Measurements from ENCODE around the gene NDUFA8.

Gene NDUFA8

DNA sequence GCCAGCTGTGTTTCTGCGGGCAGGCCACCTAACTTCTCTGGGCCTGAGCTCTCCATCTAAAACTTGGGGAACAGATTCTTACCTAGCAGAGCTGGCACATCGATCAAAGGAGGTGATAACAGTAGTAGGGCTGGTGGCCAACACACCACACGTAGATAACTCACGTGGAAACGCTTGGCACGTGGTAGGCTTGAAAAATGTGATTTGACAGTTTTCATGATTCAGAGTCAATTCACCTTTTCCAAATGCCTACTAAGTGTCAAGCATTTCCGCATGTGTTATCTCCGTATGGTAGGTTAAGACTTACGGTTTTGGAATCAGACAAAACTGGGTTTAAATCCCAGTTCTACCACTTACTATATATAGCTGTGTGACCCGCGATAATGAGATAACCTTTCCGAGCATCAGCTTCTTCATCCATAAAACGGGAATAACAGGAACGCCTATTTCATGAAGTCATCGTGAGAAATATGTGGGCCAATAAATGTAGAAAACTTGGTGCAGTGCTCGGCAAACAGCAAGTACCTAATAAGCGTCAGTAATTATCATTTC is 25.5 kb downstream of the NDUFA8 start:
- Histone ChIP-seq H3K9me3 (ENCODE audit: low read length) (no peaks in the 10 kb centered on the region), H3K4me1 (ENCODE audit: insufficient read depth, low read length) (peaks cover 13% of the 10 kb centered on the region), H3K27ac (ENCODE audit: low read depth, low read length) (no peak overlapping the region)

DNA sequence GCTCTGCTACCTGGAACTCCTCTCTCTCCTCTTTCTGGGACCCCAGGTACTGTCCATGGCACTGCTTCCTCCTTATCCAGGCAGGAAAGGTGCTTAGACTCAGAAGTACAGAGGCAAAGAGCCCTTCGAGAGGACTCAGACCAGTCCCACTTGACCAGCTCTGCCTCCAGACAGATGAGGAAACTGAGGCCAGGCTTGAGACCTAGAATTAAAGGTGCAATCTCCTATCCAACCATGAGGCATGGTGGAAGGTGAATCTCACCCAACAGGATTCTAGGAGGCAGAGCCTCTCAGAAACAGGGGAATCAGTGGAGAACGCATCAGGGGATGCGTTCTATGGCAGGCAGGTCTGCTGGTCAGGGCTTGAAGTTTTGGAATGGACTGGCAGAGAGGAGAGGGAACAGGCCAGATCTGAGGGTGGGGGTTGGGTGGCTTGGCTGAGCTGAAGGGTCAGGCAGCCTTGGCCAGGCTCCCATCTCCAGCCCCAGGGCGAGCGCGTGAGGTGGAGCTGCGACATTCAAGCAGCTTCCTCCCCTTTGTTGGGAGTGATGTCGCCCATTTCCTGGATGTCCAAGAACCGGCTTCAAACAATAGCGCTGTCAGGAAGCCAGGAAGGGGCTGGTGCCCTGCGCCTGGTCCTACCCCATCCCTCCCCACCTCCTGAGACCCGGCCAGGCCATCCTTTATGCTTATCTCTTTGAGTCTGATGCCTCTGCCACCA is 26.2 kb downstream of the NDUFA8 start:
- Histone ChIP-seq H3K4me3 (ENCODE audit: low read depth in 1 of 2, low read length in 2 of 2) (no peak overlapping the region), H3K36me3 (ENCODE audit: insufficient read depth, low read length) (no peaks in the 10 kb centered on the region), H3K9ac (ENCODE audit: low read length) (no peak overlapping the region), H3K27ac (ENCODE audit: low read depth, low read length) (no peak overlapping the region), H3K4me1 (ENCODE audit: insufficient read depth, low read length) (peaks cover 13% of the 10 kb centered on the region), H3K9me3 (ENCODE audit: low read length) (no peaks in the 10 kb centered on the region), H3K27me3 (ENCODE audit: control insufficient read depth in 1 of 2, insufficient read depth in 2 of 2, low read length in 2 of 2) (no peaks in the 10 kb centered on the region)

More for the DNA sequence above, 25.5 kb downstream of the NDUFA8 start:
- Histone ChIP-seq H3K36me3 (ENCODE audit: insufficient read depth, low read length) (no peaks in the 10 kb centered on the region), H3K9ac (ENCODE audit: low read length) (no peak overlapping the region), H3K4me3 (ENCODE audit: low read depth in 1 of 2, low read length in 2 of 2) (no peak overlapping the region), H3K27me3 (ENCODE audit: control insufficient read depth in 1 of 2, insufficient read depth in 2 of 2, low read length in 2 of 2) (no peaks in the 10 kb centered on the region)

DNA sequence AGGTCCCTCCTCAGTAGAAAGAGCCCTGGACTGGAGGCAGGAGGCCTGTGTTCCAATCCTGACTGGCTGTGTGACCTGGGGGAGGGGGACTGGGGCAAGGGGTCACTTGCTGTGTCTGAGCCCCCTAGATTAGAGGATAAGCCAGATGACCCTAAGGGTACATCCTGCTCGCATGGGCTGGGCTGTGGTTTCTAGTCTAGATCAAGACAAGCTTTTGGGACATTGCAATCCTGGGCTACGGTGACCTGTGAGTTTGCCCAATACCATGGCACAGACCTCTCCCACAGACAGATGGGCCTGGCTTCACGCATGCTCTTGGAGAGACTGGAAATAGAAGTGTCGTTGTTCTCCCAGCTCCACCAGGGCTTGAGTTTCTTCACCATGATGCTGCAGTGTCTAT is 27.0 kb downstream of the NDUFA8 start:
- Histone ChIP-seq H3K4me1 (ENCODE audit: insufficient read depth, low read length) (peaks cover 13% of the 10 kb centered on the region), H3K9ac (ENCODE audit: low read length) (no peak overlapping the region), H3K4me3 (ENCODE audit: low read depth in 1 of 2, low read length in 2 of 2) (no peak overlapping the region), H3K27me3 (ENCODE audit: control insufficient read depth in 1 of 2, insufficient read depth in 2 of 2, low read length in 2 of 2) (peaks cover 0 to 3% of the 10 kb centered on the region in 2 donors), H3K27ac (ENCODE audit: low read depth, low read length) (no peak overlapping the region), H3K9me3 (ENCODE audit: low read length) (no peaks in the 10 kb centered on the region), H3K36me3 (ENCODE audit: insufficient read depth, low read length) (no peaks in the 10 kb centered on the region)

DNA sequence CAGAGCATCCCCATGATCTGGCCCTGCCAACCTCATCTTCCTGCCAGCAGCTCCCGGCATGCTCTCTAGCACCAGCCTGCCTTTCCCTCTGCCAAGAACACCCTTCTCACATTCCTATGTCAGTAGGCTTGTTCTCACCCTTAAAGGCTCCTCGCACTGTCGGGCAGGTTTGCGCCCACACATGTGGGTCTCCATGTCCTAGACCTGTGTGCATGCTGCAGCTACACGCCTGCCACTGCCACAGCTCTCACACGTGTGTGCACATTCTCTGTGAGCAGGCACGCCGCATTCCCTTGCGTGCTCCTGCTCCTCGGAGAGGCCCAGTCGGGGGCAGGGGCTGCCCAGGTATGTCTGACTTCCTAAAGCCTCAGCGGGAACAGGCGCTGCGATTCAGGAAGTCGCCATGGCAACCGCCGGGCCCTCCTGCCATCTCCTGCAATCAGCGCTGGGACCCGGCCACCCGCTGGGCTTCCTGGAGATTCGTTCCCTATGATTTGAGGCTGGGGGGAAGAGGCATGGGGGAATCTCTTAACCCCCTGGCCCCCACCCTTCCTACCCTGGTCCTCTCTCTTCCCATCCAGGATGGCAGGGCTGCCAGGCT is 28.1 kb downstream of the NDUFA8 start:
- Histone ChIP-seq H3K9ac (ENCODE audit: low read length) (no peak overlapping the region), H3K4me1 (ENCODE audit: insufficient read depth, low read length) (peaks cover 13% of the 10 kb centered on the region), H3K9me3 (ENCODE audit: low read length) (no peaks in the 10 kb centered on the region), H3K36me3 (ENCODE audit: insufficient read depth, low read length) (no peaks in the 10 kb centered on the region), H3K27ac (ENCODE audit: low read depth, low read length) (no peak overlapping the region), H3K4me3 (ENCODE audit: low read depth in 1 of 2, low read length in 2 of 2) (no peak overlapping the region), H3K27me3 (ENCODE audit: control insufficient read depth in 1 of 2, insufficient read depth in 2 of 2, low read length in 2 of 2) (peaks cover 0 to 11% of the 10 kb centered on the region in 2 donors)

DNA sequence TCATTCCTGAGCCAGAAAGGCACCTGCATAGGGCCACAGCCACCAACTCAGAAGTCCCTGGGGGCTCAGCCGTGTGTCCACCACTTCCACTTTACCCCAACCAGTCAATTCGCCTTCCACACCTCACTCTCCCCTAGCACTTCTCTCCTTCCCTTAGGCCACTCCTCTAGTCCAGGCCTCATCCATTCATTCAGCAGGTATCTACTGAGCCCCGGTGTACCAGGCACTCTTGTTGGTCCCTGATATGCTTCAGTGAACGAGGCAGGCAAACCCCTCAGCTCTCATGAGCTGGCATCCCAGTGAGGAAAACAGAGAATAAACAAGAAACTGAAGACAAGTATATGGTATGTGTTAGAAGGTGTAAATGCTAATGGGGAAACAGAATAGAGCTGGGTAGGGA is 28.7 kb downstream of the NDUFA8 start:
- Histone ChIP-seq H3K4me1 (ENCODE audit: insufficient read depth, low read length) (peaks cover 20% of the 10 kb centered on the region), H3K9me3 (ENCODE audit: low read length) (no peaks in the 10 kb centered on the region), H3K4me3 (ENCODE audit: low read depth in 1 of 2, low read length in 2 of 2) (no peak overlapping the region), H3K36me3 (ENCODE audit: insufficient read depth, low read length) (no peaks in the 10 kb centered on the region), H3K27me3 (ENCODE audit: control insufficient read depth in 1 of 2, insufficient read depth in 2 of 2, low read length in 2 of 2) (peaks cover 0 to 11% of the 10 kb centered on the region in 2 donors), H3K27ac (ENCODE audit: low read depth, low read length) (no peak overlapping the region), H3K9ac (ENCODE audit: low read length) (no peak overlapping the region)

DNA sequence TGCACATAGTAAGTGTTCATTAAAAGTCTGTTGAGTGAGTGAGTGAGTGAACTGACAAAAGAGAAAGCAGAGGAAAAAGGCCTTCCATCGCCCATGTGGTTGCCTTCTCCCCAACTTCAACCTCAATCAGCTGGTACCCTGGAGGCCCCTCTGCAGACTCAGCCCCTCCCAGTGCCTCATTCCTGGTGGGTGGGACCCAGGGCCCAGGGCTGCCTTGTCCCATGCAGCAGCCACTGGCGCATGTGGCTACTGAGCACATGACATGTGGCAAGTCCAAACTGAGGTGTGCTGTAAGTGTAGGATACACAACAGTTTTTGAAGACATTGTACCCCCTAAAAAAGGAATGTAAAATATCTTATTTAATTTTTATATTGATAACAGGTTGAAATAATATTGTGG is 29.6 kb downstream of the NDUFA8 start:
- Histone ChIP-seq H3K27ac (ENCODE audit: low read depth, low read length) (no peak overlapping the region), H3K36me3 (ENCODE audit: insufficient read depth, low read length) (no peaks in the 10 kb centered on the region), H3K9ac (ENCODE audit: low read length) (no peak overlapping the region), H3K4me1 (ENCODE audit: insufficient read depth, low read length) (peaks cover 27% of the 10 kb centered on the region), H3K27me3 (ENCODE audit: control insufficient read depth in 1 of 2, insufficient read depth in 2 of 2, low read length in 2 of 2) (peaks cover 0 to 11% of the 10 kb centered on the region in 2 donors), H3K4me3 (ENCODE audit: low read depth in 1 of 2, low read length in 2 of 2) (no peak overlapping the region), H3K9me3 (ENCODE audit: low read length) (no peaks in the 10 kb centered on the region)

DNA sequence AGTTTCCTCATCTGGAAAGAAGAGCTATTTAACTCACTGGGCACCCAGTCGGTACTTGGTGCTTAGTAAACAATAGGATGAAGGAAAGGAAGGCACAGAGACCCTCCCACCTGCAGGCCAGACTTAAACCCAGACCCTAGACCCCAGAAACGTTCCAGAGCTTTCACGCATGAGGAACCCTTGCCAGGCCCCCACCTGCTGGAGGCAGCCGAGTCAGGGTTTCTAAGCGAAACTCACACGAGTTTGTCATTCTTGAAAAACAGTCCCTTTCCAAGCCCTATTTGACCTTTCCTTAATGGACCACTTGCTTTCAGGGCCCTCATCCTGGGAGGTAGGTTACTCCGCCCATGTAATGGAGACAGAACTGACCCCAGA is 30.6 kb downstream of the NDUFA8 start:
- H3K9ac ChIP-seq (ENCODE audit: low read length), result no peak overlapping the region
- no peak overlapping the region for H3K27ac ChIP-seq (ENCODE audit: low read depth, low read length)
- no peaks in the 10 kb centered on the region for H3K36me3 ChIP-seq (ENCODE audit: insufficient read depth, low read length)
- H3K9me3 ChIP-seq (ENCODE audit: low read length), result no peaks in the 10 kb centered on the region
- H3K4me1 ChIP-seq (ENCODE audit: insufficient read depth, low read length), result peaks cover 27% of the 10 kb centered on the region
- H3K4me3 ChIP-seq (ENCODE audit: low read depth in 1 of 2, low read length in 2 of 2), result no peak overlapping the region
- peaks cover 0 to 11% of the 10 kb centered on the region in 2 donors for H3K27me3 ChIP-seq (ENCODE audit: control insufficient read depth in 1 of 2, insufficient read depth in 2 of 2, low read length in 2 of 2)

DNA sequence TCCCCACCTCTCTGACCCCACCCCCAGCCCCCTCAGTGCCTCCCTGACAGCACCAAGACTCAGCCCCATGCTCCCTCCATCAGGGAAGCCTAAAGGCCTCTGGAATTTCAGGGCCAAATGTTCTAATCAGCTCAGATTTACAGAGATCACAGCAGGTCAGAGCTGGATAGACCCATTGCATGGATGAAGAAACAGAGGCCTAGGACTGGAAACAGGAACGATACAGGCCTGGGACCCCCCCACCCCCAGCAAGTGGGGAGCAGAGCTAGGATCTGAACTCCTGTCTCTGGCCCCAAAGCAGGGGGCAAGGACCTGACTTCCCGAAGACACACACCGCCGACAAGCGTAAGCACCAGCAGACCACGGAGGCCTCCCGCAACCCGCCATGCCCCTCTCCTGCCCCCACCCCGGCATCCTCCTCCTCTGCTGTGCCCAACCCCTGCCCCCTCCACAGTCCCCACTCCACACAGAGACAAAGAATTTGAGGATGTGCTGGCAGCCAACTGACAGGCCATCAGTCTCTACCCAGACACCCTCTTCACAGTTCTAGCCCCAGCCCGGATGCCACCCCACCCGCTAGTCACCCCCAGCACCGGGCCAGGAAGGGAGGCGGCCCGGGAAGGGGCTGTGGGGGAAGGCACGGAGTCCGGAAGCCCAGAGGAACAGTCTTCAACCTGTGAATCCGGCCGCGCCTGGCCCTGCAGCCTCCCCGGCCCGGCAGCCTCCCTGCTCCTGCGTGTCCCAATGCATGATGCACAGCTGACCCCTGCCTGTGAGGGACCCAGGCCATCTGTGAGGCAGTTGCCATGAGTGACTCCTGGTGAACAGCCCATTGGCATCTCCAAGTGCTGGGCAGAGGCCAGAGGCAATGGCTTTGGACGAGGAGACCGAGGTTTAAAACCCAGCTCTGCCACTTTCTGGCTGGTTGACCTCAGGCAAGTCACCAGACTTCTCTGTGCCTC is 31.3 kb downstream of the NDUFA8 start:
- Histone ChIP-seq H3K9ac (ENCODE audit: low read length) (no peak overlapping the region), H3K27ac (ENCODE audit: low read depth, low read length) (no peak overlapping the region), H3K4me1 (ENCODE audit: insufficient read depth, low read length) (peaks cover 27% of the 10 kb centered on the region), H3K4me3 (ENCODE audit: low read depth in 1 of 2, low read length in 2 of 2) (no peak overlapping the region), H3K36me3 (ENCODE audit: insufficient read depth, low read length) (no peaks in the 10 kb centered on the region), H3K9me3 (ENCODE audit: low read length) (no peaks in the 10 kb centered on the region), H3K27me3 (ENCODE audit: control insufficient read depth in 1 of 2, insufficient read depth in 2 of 2, low read length in 2 of 2) (peaks cover 0 to 11% of the 10 kb centered on the region in 2 donors)

DNA sequence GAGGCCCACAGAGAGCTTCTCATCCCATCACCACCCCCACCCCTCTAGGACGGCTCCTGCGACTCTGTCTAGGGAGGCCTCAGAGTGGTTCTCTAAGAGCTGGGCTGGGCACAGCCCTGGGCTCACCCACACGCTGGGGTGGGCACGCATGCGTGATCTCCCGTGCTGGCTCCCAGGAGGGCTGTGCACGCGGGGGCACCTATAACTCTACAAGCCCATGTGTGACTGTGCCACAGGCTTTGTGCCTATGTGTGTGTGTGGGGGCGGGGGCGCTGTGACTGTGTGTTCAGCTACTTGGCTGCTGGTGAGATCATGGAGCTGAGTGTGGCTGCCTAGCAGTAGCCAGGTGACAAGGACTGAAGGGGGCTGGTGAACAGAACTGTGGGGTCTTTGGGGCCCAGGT is 32.2 kb downstream of the NDUFA8 start:
- Histone ChIP-seq H3K27me3 (ENCODE audit: control insufficient read depth in 1 of 2, insufficient read depth in 2 of 2, low read length in 2 of 2) (peaks cover 0 to 11% of the 10 kb centered on the region in 2 donors), H3K4me3 (ENCODE audit: low read depth in 1 of 2, low read length in 2 of 2) (no peak overlapping the region), H3K4me1 (ENCODE audit: insufficient read depth, low read length) (peaks cover 27% of the 10 kb centered on the region)

DNA sequence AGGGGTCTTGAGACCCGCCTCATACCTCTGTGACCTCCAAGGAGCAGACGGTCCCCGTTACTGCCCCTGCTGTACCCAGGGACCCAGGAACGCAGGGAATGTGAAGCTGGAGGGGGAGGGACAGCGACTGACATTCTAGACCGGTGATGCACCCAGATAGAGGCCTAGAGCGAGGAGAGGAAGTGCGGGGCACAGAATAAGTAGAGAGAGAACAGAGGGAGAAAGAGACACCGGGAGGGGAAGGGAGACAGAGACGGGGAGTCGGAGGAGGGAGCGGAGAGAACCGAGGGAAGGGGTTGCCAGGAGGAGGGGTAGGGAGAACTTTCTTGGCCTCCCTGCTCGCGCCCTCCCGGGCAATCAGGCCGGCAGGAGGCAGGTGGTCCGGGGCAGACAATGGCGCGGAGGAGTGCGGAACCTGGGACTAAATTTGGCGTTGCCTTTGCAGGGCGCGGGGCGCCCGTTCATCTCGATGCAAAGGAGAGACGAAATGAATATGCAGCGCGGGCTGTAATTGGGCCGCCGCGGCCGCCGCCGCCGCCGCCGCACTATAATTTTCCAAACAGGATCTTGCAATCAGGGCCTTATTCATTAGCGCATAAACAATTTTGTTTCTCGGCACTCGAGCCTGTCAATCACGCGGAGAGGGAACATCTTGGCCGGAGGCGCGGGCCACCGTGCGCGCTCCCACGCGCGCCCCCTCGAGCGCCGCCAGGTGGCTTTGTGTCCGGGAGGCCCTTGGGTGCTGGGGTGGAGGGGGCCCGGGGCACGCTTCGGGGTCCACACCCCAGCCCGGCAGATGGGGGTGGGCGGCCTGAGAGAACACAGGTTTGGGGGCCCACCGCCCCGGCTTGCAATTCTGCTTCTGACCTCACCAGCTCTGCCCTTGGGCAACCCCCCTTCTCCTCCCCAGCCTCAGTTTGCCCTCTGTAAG is 33.0 kb downstream of the NDUFA8 start:
- Histone ChIP-seq H3K36me3 (ENCODE audit: insufficient read depth, low read length) (no peaks in the 10 kb centered on the region), H3K4me3 (ENCODE audit: low read depth in 1 of 2, low read length in 2 of 2) (peak overlapping the region; percentile 49 to 63), H3K27ac (ENCODE audit: low read depth, low read length) (no peak overlapping the region), H3K4me1 (ENCODE audit: insufficient read depth, low read length) (peaks cover 22% of the 10 kb centered on the region), H3K9me3 (ENCODE audit: low read length) (no peaks in the 10 kb centered on the region), H3K9ac (ENCODE audit: low read length) (no peak overlapping the region), H3K27me3 (ENCODE audit: control insufficient read depth in 1 of 2, insufficient read depth in 2 of 2, low read length in 2 of 2) (peaks cover 0 to 11% of the 10 kb centered on the region in 2 donors)

More for the DNA sequence above, 32.2 kb downstream of the NDUFA8 start:
- no peak overlapping the region for H3K27ac ChIP-seq (ENCODE audit: low read depth, low read length)
- no peak overlapping the region for H3K9ac ChIP-seq (ENCODE audit: low read length)
- no peaks in the 10 kb centered on the region for H3K9me3 ChIP-seq (ENCODE audit: low read length)
- H3K36me3 ChIP-seq (ENCODE audit: insufficient read depth, low read length), result no peaks in the 10 kb centered on the region
